PC-3 (cell line): ENCODE data around the gene CKB. TPM values are rescaled to one million over a fixed set of nuclear protein-coding genes. Genes with fewer than 3 reads are reported as not detected.

Experiments
- ATAC-seq: fragments of 200-7000 bp; cut with Tn5 transposase; 2 replicates; pipeline ENCODE4 v1.9.1; 2020; ENCODE audit warnings: mild to moderate bottlenecking, moderate library complexity
- BruUV-seq: library from RNA; stranded (reverse); fragments of 400-500 nt; replicated peaks from 2 replicates; lab custom pipeline; 2021; lab: Mats Ljungman, UMichigan
- CTCF ChIA-PET: fragments of 300-600 bp; sonication (Branson Sonifier 250); formaldehyde crosslinking; loops from one replicate; lab custom pipeline; 2022; ENCODE audit warnings: antibody characterized with exemption; lab: Charles Lee
- POLR2A ChIA-PET: fragments of 300-600 bp; sonication (Branson Sonifier 250); formaldehyde crosslinking; loops from one replicate; lab custom pipeline; 2022; ENCODE audit warnings: antibody characterized with exemption; ENCODE audit not compliant: unreplicated experiment; lab: Charles Lee
- DNase-seq: peaks from one replicate; pipeline ENCODE4 v3.0.0-alpha.2; 2015
- H2AFZ ChIP-seq: fragments of 300-600 bp; sonication (generic); 2 replicates; pipeline ENCODE4 v1.6.0; 2016; ENCODE audit warnings: antibody characterized with exemption, low read length
- H3F3A ChIP-seq: fragments of 300-600 bp; sonication (generic); one replicate; pipeline ENCODE4 v1.6.0; 2017; ENCODE audit warnings: antibody characterized with exemption, low read length, control low read depth, mild to moderate bottlenecking; ENCODE audit not compliant: unreplicated experiment
- H3K27ac ChIP-seq: fragments of 300-600 bp; sonication (generic); 2 replicates; pipeline ENCODE4 v1.5.1; 2016; ENCODE audit warnings: mild to moderate bottlenecking, low read length
- H3K27me3 ChIP-seq: fragments of 300-600 bp; sonication (generic); 2 replicates; pipeline ENCODE4 v1.6.1; 2016; ENCODE audit warnings: low read length, mixed read lengths
- H3K36me3 ChIP-seq: fragments of 300-600 bp; sonication (generic); 2 replicates; pipeline ENCODE4 v1.6.1; 2016; ENCODE audit warnings: low read depth, mixed run types, low read length, mixed read lengths
- H3K4me1 ChIP-seq: fragments of 300-600 bp; sonication (generic); 2 replicates; pipeline ENCODE4 v1.5.1; 2016; ENCODE audit warnings: low read length; ENCODE audit not compliant: insufficient read depth
- H3K4me2 ChIP-seq: fragments of 300-600 bp; sonication (generic); 2 replicates; pipeline ENCODE4 v1.6.0; 2016; ENCODE audit warnings: low read length
- H3K4me3 ChIP-seq: fragments of 300-600 bp; sonication (generic); 2 replicates; pipeline ENCODE4 v1.5.1; 2016; ENCODE audit warnings: mild to moderate bottlenecking, low read length, mixed read lengths
- H3K79me2 ChIP-seq: fragments of 300-600 bp; sonication (generic); 2 replicates; pipeline ENCODE4 v1.6.1; 2017; ENCODE audit warnings: low read length, mixed read lengths
- H3K9ac ChIP-seq: fragments of 300-600 bp; sonication (generic); 2 replicates; pipeline ENCODE4 v1.6.0; 2016; ENCODE audit warnings: mild to moderate bottlenecking, low read length
- H3K9me2 ChIP-seq: fragments of 300-600 bp; sonication (generic); replicated peaks from 2 replicates; pipeline ENCODE4 v1.6.1; 2016; ENCODE audit warnings: mixed run types, low read length, mixed read lengths
- H3K9me3 ChIP-seq: fragments of 300-600 bp; sonication (generic); 2 replicates; pipeline ENCODE4 v1.6.1; 2016; ENCODE audit warnings: low read length, mixed read lengths
- H4K20me1 ChIP-seq: fragments of 300-600 bp; sonication (generic); 2 replicates; pipeline ENCODE4 v1.6.1; 2016; ENCODE audit warnings: low read length, mixed read lengths
- EZH2 ChIP-seq: fragments of 300-600 bp; sonication (generic); IDR thresholded peaks from one replicate; pipeline ENCODE4 v1.6.1; 2017; ENCODE audit warnings: antibody characterized with exemption, mild to moderate bottlenecking, low read length; ENCODE audit not compliant: unreplicated experiment
- EZH2phosphoT487 ChIP-seq: fragments of 300-600 bp; sonication (generic); IDR thresholded peaks from 2 replicates; pipeline ENCODE4 v1.6.1; 2018; ENCODE audit warnings: mild to moderate bottlenecking, antibody characterized with exemption, low read length, borderline replicate concordance
- intact Hi-C: fragments of 100-400 bp; cut with micrococcal nuclease; formaldehyde crosslinking; loops from 2 replicates; pipeline ENCODE4 v1.9.0; 2023
- total RNA-seq: library from RNA; depleted of rRNA; stranded (reverse); fragments of >200 nt; gene quantifications from 2 replicates; pipeline ENCODE4 v1.2.3, GENCODE V29; 2014
- TF ChIP-seq, protein P1 (sequence below): fragments of 300-600 bp; sonication (generic); conservative IDR thresholded peaks from 2 replicates; pipeline ENCODE4 v1.5.1; 2017; ENCODE audit warnings: antibody characterized with exemption, low read depth, mild to moderate bottlenecking, low read length

The CKB gene
- total RNA-seq, 1 experiment from 2014 or later: 299 TPM

DNA sequence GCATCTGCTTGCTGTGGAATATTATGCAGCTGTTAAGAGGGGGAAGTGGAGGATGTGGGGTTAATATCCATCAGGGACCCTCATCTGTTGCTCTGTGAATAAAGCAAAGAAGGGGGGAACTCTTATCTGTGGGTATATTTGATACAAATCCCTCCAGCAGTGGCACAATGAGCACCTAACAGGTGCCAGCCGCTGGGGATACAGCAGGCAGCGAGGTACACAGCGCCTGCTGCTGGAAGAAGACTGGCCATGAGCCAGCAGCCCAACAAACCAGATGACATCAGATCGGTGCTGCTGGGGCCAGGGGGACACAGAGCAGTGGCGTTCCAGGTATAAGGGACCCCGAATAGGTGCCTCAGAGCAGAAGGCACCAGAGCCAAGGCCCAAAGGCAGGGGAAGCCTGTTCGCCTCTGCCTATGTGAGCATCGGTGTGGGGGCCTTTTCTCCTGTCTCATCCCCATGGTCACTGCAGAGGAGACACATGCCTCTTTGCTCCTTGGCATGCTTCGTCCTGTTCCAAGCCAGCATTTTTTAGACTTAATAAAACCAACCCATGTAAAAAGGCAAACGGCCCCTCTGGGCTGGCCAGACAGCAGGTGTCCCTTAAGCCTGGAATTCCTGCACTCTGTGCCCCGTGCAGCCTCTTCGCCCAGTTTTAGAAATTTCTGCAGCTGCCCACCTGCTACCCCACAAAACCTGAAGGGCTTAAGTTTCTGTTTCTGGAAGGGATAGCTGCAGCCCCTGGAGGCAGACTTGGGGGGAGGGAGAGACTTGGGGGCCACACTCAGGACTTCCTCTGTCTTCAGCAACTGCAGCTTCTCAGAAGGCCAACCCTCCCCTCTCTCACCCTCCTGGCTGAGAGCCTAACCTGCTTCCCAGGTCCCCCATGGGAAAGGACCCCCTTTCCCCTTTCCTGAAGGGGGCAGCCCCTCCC is 1.6 kb upstream of the CKB start:
- ChIA-PET POLR2A (no interaction called here), CTCF (no interaction called here)
- H2AFZ ChIP-seq: no peak overlapping the region
- H4K20me1 ChIP-seq: peaks cover 7% of the 10 kb centered on the region; the same call in 1 of the 2 replicates
- H3K9me3 ChIP-seq: no peaks in the 10 kb centered on the region
- no peak overlapping the region for H3K4me3 ChIP-seq
- H3K4me1 ChIP-seq: peaks cover 18% of the 10 kb centered on the region
- no peak for TF ChIP-seq EZH2
- TF ChIP-seq, protein P1, sequence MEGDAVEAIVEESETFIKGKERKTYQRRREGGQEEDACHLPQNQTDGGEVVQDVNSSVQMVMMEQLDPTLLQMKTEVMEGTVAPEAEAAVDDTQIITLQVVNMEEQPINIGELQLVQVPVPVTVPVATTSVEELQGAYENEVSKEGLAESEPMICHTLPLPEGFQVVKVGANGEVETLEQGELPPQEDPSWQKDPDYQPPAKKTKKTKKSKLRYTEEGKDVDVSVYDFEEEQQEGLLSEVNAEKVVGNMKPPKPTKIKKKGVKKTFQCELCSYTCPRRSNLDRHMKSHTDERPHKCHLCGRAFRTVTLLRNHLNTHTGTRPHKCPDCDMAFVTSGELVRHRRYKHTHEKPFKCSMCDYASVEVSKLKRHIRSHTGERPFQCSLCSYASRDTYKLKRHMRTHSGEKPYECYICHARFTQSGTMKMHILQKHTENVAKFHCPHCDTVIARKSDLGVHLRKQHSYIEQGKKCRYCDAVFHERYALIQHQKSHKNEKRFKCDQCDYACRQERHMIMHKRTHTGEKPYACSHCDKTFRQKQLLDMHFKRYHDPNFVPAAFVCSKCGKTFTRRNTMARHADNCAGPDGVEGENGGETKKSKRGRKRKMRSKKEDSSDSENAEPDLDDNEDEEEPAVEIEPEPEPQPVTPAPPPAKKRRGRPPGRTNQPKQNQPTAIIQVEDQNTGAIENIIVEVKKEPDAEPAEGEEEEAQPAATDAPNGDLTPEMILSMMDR: 0 out of 2 replicates have a peak, but pooled peaks have one; percentile 14
- DNase-seq: no peak
- no peak overlapping the region for H3K4me2 ChIP-seq
- intact Hi-C loops: no loop called here
- no peaks in the 10 kb centered on the region for H3K9me2 ChIP-seq
- no peaks in the 10 kb centered on the region for H3F3A ChIP-seq
- H3K27ac ChIP-seq: no peak overlapping the region
- no peak for ATAC-seq
- H3K9ac ChIP-seq: no peak overlapping the region
- H3K79me2 ChIP-seq: peaks cover 13% of the 10 kb centered on the region
- no TSS peak for BruUV-seq
- no peaks in the 10 kb centered on the region for H3K27me3 ChIP-seq
- H3K36me3 ChIP-seq: no peaks in the 10 kb centered on the region

DNA sequence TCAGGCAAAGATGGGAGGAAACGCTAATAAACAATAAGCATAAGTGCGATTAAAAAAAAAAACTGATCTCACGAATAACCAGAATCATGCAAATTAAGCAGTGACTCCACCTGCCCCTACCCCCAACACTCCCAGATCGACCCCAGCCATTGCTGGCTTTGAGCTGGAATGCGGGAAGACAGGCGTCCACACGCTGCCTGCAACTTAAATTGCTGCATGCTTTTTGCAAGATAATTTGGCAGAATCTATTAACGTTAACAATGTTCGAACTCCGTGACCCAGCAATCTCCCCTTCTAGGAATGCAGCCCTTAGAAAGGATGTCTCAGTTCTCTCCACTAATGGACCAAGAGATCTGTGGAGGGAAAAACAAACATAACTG is 935 bp upstream of the CKB start:
- H3F3A ChIP-seq: no peaks in the 10 kb centered on the region
- CTCF ChIA-PET: no interaction called here
- intact Hi-C loops: no loop called here

More for the DNA sequence above, 935 bp upstream of the CKB start:
- no peaks in the 10 kb centered on the region for H3K9me3 ChIP-seq
- TF ChIP-seq, protein P1: no peak
- TF ChIP-seq EZH2phosphoT487: no peak
- no peak for TF ChIP-seq EZH2
- no peak for ATAC-seq
- peaks cover 9% of the 10 kb centered on the region for H3K79me2 ChIP-seq
- no peaks in the 10 kb centered on the region for H3K27me3 ChIP-seq
- no peak overlapping the region for H3K4me3 ChIP-seq
- POLR2A ChIA-PET: no interaction called here
- TSS peak; percentile 26 for BruUV-seq
- H3K9me2 ChIP-seq: no peaks in the 10 kb centered on the region
- no peak overlapping the region for H3K27ac ChIP-seq
- peaks cover 16% of the 10 kb centered on the region for H3K4me1 ChIP-seq
- H4K20me1 ChIP-seq: peaks cover 7% of the 10 kb centered on the region; the same call in 1 of the 2 replicates
- no peak overlapping the region for H3K4me2 ChIP-seq
- no peak overlapping the region for H3K9ac ChIP-seq
- no peak overlapping the region for H2AFZ ChIP-seq
- DNase-seq: no peak
- H3K36me3 ChIP-seq: no peaks in the 10 kb centered on the region
